ENCODE results near the gene SNX33.
"Not testable (repeated sequence)": the region's sequence is repeated elsewhere in the genome, so short reads cannot be mapped to it uniquely, and the experiment has no call there.

Gene SNX33

DNA sequence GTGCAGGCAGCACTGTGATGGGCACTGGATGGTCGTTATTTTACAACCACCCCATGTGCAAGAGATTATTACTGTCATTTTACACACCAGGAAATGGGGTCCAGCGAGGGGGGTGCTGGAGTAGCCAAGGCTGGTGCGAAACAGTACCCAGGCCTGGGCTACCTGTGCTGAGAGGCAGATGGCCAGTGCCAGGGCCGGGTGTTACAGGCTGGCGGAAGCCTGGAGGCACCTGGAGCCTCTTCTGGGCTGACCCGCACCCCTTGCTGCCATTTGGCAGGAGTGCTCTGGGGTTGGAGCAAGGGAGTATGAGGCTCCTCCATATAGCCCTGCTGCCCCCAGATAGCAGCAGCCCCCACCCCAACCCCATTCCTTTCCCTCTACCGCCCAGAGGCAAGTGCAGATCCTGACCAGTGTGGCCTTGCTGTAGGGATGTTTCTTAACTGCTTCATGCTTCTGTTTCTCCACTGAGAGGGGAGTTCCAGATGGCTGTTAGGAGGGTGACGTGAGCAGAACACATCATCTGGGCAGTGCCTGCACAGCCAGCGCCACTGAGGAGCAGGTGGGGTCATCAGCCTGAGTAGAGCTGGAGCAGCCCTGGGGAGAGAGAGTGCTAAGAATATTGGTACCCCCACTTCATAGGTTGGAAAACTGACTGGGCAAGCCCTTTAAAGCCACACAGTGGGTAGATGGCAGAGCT is 15.3 kb downstream of the SNX33 start:
- no peak for DNase-seq (ENCODE audit: low read depth in 3 of 3)

DNA sequence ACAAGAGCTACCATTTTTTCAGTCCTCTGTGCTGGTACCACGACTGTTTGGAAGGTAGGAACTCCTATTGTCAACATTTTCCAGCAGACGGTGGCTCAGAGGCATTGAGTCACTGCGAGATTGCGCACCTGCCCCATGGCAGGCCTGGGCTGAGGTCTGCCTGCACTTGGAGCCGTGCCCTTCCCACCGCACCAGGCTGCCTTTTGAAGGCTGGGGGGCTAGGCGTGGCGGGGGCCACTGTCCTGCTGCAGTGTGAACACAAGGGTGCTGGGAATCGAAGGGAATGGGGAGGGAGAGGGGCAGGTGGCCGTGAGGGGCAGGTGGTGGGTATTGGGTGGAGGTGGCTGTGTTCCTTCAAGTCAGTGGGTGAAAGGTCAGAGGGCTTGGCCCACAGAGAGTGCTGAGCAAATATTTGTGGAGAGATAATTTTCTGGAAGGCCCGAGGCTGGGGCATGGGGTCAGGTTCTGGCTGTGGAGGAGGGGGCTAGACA is 16.3 kb downstream of the SNX33 start:
- DNase-seq (ENCODE audit: low read depth in 3 of 3), result no peak

DNA sequence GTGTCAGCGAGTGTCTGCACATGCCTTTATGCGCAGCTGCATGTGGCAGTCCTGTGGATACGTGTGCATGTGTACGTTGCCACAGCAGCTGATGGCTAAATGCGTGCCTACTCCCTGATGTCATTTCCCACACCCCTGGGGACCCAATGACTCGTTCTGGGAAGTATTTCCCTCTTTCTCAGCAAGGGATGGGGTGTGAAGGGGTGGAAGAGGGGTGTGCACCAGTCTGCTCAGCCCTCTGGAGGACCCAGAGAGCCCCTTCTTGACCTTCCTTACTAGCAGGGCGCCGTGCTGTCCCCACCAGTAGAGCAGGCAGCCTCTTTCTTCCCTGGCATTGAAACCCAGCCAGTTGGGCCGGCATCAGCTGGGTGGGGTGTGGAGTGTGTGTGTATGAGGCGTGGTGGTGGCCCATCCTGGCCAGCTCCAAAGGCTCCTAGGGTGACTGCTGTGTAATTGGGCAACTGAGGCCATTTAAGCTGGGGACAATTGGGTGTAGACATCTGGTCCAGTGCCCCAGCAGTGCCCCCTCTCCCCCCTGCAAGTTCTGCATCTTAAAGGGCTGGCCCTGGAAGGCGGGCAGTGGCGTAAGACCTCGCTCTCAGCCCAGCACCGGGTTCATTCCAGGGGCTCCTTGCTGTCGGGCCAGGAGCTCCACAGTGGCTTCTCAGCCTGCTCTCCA is 19.2 kb downstream of the SNX33 start:
- DNase-seq (ENCODE audit: low read depth in 3 of 3), result no peak

DNA sequence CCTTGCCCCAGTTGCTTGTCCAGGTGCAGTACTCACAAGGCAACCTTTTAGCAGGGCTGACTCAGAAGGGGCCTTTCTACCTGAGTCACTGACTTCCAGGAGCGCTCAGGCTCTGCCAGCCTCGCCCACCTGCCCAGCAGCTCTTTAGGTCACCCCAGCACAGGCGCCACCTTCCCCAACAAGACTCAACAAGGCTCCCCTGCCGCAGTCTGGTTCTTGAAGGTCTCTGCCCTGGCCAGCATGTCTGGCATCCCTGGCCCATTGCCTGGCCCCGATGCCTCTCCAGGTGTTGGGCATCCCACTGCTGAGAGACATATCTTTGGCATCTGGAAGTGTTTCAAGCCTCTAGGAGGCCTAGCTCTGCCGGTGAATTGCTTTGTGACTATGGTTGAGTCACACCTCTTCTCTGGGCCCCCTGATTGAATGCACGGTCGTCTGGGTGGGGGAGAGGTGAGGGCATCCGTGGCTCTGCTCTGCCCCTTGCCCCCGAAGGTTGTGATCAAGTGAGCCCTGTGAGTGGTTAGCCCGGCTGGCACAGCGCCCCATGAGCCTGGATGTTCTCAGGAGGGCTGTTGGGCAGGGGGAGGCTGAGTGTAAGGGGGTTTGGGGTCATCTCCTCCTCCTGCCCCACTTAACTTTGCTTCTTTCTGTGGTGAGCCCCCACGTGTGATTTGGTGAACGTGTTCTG is 21.6 kb downstream of the SNX33 start:
- no peak for DNase-seq (ENCODE audit: low read depth in 3 of 3)

DNA sequence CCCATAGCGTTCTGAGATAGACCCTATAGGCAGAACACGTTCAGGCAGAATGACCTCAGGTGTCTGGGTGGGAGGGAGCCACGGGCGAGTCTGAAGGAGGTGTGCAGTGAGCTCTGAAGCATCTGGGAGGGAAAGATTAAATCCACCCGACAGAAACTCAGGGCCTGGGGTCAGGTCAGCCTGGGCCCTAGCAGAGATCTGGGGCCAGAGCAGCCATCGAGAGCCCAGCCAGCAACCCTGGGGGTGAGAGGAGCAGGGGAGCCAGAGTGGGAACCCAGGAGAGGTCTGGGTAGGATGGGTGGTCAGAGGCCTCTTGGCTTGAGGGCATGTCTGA is 22.1 kb downstream of the SNX33 start:
- no peak for DNase-seq (ENCODE audit: low read depth in 3 of 3)

DNA sequence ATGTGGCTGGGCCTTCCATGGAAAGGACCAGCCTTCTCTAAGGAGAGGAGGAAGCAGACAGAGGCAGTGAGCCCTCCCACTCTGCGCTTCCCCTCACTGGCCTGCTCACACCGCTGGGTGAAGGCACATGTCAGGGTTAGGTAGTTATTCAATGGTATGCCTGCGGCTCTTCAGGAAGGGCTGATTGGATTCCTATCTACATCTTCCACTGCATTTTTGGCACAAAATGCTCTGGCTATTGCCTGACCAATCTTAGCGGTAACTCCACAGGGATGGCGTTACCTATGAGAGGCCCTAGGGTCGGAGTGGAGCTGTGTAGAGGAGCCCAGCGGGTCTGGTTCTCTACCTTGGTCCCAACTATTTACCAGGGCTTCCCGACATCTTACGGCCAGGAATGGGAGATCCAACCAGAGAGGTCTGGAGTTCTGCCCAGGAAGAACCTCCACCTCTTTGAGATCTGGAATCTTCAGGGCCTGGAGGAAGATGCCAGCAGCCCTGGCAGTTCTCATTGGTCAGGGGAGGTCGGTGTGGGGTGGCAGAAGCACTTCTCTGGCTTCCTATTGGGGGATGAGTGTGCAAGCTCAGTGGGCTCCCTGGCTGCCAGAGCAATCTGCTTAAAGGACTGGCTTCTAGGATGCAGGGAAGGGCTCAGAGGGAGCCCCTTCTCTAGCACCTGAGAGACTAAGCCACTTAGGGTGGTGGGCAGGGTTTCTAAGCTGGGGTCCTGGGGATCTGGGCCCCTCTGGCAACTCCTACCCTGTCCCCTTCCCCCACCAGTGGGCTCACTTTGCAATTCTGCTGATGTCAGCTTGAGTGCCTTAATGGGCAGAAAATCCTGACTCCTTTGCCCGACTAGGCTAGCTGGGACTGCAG is 24.3 kb downstream of the SNX33 start:
- no peak for DNase-seq (ENCODE audit: low read depth in 3 of 3)

DNA sequence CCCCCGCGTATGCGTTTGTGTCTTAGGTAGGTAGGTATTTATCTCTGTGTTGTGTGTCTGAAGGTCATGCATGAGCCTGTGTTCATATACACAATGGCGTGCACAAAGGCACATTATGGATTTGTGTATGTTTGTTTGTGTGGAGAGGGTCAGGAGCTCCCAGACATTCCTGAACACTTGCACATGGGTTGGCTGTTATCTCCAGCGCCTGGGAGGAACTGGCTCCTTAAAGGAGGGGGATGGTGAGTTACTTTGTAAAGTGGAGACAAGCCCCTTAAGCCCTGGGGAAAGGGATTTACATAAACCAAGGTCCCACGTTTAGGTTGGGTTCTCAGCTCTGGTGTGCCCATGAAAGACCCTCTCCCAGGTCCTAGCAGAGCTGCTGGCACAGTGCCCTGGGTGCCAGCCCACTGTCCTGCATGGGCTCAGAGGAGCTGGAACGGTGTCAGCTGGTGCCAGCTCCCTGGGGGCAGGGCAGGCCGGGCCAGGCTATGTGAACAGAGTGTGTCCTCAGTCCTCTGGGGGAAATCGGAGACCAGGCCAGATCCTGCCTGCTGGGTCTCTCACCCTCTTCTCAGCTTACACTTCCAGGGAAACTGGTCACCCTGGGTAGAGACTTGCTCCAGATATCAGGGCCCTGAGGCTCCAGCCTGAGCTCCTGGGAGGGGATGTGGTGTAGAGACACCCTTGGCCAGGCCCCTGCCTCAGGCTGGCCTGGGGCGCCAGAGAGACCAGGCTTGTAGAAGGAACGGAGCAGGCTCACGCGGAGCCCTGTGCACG is 25.1 kb downstream of the SNX33 start:
- no peak for DNase-seq (ENCODE audit: low read depth in 3 of 3)

DNA sequence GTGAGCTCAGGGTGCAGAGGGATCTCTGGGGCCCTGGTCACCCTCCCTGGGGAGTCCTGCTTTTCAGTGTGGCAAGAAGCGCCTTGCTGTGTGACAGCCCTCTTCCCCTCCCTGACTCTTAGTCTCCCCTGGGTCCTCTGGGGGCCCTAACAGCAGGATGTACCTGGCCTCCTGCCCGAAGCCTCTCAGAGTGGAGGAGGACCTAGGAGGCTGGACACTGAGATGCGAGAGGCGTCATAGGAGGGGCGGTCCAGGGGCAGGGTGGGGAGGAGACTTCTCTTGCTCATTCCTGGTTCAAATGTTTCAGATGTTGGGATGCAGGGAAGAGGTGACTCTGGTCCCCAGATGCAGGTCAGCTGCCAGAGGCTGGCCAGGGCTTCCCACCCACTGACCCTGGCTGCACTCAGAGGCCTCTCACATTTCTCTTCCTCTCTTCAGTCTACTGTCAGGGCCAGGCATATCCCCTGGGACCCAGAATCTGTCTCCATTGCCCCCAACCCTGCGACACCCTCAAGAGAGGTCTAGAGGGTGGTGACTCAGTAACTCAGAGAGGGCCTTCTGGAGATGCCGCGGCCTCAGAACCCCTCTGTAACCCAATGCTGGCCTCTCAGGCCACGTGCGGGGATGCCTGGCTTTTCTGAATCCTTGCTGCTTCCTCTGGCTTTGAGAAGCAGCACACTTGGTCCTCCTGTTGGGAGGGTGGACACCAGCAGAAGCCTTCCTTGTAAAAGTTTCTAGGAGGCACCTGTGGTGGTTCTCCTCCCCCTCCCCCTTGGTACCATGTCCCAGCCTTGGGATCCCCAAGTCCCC is 25.9 kb downstream of the SNX33 start:
- DNase-seq (ENCODE audit: low read depth in 3 of 3), result no peak

DNA sequence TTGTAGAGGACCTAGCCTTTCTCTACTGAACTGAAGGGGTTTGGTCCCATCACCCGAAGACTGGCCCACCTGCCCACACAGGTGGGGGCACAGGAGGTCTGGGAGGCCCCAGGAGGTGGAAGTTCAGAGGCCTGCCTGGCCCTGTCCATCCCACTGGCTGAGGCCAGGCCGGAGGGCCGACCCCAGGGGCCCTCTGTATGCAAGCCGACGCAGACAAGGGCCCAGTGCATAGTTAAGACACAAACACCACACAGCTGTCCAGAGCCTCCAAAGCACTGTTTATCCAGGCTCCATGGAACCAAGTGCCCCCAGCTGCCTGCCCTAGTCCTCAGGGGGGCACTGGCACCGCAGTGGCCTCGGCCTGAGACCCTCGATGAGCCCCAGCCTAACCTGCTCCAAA is 26.7 kb downstream of the SNX33 start:
- no peak for DNase-seq (ENCODE audit: low read depth in 3 of 3)

DNA sequence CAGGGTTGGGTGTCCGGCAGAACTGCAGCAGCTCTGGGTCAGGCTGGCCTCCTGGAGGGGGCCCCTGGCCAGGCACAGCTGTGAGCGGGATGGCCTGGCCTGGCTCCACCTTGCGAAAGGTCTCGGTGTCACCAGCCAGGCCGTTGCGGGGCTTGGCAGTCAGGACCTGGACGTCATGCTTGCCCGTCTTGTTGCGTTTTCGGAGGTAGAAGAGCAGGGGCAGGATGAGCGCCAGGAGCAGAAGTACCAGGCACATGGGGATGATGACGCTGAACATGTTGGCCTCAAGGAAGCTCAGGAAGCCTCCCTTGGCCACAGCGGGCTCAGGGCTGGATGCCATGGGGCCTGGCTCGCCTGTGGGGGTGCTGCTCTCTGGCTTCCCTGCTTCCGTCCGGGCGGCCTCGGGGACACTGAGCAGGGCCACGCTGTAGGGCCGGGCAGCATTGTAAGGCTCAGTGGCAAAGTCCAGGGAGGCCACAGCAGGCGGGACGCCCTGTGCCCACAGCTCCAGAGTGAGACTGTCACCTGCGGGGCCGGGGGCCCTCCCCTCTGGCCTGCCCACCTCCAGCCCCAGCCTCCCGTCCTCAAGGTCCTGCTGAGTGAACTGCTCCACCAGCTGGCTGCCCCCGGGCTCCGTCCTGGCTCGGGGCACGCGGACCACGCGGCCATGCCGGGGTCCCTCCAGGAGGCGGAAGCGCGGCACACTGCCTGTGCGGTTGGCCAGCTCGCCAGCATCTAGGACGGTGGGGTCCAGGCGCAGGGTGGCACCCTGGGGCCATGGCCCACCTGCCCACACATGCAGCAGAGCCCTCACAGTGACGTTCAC is 28.1 kb downstream of the SNX33 start:
- DNase-seq (ENCODE audit: low read depth in 3 of 3), result no peak

DNA sequence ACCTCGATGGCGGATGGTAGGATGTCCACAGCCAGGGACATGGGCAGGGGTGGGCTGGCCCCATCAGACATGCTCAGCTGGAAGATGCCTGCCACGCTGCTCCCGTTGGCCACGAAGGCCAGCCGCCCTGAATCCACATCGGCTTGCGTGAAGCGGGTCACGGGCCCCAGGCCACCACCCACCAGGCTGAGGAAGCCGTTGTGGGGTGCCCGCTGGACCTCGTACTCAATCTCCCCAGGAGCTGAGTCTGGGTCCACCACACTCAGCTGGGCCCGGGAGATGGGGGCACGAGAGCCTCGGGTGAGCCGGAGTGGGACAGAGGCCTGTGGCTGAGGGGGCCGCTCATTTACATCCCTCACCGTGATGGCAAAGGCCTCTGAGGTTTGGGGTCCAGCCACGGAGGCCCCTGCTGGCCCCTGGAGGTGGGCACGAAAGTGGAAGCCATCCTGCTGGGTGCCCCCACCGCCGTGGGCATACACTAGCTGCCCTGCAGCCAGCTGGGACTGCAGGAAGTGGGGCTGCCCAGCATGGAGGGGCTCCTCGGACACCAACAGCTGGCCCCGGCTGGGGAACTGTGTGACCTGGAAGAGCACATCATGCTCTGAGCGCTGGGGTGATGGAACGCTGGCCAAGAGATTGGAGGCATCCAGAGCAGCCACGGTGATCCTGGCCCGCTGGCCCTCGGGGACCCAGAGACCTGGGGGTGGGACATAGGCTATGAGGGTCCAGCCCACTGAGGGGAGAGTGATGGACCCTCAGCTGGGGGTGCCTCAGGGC is 29.2 kb downstream of the SNX33 start:
- no peak for DNase-seq (ENCODE audit: low read depth in 3 of 3)

DNA sequence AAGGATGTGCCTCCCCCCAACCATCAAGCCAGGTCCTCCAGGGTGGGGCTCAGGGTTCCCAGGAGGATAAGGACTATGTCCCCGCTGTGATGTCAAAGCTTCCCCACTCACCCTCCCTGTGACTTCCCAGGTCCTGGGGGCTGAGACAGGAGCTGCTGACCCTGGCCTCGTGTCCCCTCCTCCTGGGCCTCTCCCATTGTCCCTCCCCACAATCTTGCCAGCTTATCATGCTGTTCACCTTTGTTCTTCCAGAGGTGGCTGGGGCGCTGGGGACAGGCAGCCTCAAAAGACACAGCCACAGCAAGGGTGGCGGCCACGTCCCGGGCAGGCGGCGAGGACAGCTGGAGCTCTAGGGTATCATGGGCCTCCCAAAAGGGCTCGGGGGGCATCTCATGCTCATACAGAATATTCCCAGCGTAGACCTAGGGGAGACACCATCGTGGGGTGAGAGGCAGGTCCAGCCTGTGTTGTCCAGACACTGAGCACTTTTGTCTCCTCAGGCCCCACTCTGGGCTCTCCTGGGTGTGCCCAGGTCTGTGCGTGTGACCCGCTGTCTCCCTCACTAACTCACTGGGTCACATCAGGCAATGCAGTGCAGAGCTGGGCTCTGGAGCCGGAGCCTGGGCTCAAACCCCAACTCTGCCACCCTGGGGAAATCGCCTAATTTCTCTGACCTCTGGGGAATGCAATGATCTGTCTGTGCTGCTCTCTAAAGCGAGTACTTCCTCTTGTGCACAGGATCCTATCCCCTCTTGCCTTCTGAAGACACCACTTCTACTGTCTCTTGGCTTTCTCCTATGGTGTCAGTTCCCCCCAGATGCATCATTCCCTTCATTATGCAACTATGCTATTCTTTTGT is 30.0 kb downstream of the SNX33 start:
- DNase-seq (ENCODE audit: low read depth in 3 of 3), result no peak

DNA sequence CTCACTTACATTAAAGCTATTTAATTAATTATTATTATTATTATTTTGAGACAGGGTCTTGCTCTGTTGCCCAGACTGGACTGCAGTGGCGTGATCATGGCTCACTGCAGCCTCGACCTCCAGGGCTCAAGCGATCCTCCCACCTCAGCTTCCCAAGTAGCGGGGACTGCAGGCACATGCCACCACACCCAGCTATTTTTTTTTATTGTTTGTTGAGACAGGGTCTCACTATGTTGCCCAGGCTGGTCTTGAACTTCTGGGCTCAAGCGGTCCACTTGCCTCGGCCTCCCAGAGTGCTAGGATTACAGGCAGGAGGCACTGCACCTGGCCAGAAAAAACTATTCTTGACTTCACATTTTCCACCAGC is 30.6 kb downstream of the SNX33 start:
- DNase-seq (ENCODE audit: low read depth in 3 of 3), result not testable (repeated sequence)

DNA sequence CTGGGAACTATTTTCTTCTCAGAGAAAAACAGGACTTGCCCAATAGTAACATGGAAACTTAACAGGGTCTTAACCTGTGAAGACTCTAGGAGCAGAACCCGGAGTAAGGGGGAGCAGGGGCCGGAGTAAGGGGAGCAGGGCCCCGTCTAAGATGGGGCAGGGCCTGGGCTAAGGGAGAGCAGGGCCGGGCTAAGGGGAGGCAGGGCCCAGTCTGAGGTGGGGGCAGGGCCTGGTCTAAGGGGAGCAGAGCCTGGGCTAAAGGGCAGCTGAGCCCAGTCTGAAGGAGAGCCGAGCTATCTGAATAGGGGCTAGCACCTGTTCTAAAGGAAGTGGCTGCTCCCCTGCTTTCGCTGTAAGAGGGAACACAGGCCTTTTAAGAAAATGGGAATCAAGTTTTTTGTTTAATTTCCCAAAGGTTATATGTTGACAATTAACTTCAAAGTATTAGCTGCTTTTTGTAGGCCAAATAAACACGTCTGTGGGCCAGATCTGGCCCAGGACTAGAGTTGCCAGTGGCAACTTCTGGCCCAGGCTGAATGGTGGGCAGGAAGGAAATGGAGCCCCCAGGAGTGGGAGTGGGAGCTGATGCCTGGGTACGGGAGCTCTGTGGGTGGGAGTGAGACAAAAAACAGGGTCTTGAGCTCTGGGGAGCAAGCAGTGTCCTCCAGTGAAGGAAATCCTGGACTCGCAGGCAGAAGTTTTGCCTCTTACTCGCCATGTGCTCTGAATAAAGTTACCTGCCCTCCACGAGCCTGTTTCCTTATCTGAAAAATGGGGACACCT is 32.5 kb downstream of the SNX33 start:
- no peak for DNase-seq (ENCODE audit: low read depth in 3 of 3)

DNA sequence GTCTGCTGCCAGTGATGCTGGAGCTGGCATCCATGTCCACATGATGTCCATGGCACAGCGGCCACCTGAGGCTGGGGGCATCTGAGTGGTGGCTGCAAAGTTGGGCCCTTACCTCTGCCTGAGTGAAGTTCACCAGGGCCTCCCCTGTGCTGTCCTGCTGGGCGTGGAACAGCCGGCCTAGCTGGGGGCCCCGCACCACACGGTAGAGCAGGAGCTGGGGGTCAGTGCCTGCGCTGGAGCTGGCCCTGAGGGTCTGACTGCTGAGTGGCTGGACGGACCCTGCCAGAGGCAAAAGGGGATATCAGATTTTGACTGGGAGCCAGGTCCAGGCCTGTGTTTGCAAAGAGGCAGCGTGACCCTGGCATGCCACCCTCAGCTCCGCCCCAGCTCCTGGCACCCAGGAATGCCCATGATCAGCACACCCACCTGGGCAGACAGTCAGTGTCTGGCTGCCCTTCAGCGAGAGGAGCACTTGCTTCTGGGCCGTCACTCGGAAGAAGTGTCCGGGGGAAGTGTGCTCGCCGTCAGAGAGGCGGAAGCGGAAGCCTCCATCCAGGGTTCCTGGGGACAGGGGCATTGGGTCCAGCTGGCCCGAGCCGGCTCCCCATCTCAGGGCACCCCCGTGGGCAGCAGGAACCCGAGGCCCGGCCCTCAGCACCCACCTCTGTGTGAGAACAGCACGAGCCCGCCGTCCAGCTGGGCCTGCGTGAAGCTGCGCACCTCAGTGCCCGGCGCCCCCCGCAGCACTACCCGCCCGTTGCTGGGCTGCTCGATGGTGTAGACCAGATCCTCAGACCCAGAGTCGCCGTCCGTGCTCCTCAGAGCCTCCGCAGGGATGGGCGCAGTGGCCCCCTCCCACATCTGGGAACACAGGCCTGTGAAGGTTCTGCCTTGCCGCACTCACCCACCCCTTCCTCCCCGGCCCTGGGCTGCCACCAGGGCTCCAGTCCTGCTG is 34.7 kb downstream of the SNX33 start:
- no peak for DNase-seq (ENCODE audit: low read depth in 3 of 3)

All from stimulated activated CD4-positive, alpha-beta T cell treated with anti-CD3 and anti-CD28 coated beads, TNF-alpha, amount 100 ng/mL, for 24 hours (primary cell).